ENCODE results near the gene TERT. TPM values are rescaled to one million over a fixed set of nuclear protein-coding genes. Genes with fewer than 3 reads are reported as not detected.

TERT gene
- polyA plus RNA-seq, 2 of the 4 experiments (the other 2 are of a cell fraction) = 1.1 to 4.0 TPM

- no peak for FAIRE-seq
- 44% methylated on average over 2 of the region's 2 CpGs for WGBS (ENCODE audit: missing lambda C conversion rate)
Observed at GRCh38 chr5:1302258-1302657, 7.4 kb upstream of the TERT start.

GRCh38 chr5:1300581-1301083 lies 5.8 kb upstream of the TERT start:
- WGBS (ENCODE audit: missing lambda C conversion rate) = 73% methylated on average over 20 of the region's 20 CpGs

More at GRCh38 chr5:1302258-1302657, 7.4 kb upstream of the TERT start:
- ChIA-PET CTCF (interaction anchor here (0.6 kb wide), 1 partner anchor 214 kb away, joined by 4 read pairs; no protein-coding TSS in a partner anchor), POLR2A (no interaction called here)
- no peak for ATAC-seq
- Histone ChIP-seq H3K4me2 (no peak overlapping the region), H3K4me3 (no peak overlapping the region), H3K4me1 (no peaks in the 10 kb centered on the region), H3K9me3 (peaks cover 8% of the 10 kb centered on the region; the same call in 1 of the 3 replicates), H3K27ac (no peak overlapping the region)
- DNase-seq (ENCODE audit: low read depth in 1 of 2, low spot score in 1 of 2) = no peak
- no peak for TF ChIP-seq EHF (CRISPR knock-in tag; IDR thresholded peaks at IDR 0.05)
- no peak for TF ChIP-seq ESRRA (IDR thresholded peaks at IDR 0.05; ENCODE audit: borderline replicate concordance, low read length)
- no peak for TF ChIP-seq JUN (IDR thresholded peaks at IDR 0.05)
- no peak for TF ChIP-seq MYC (IDR thresholded peaks at IDR 0.05; ENCODE audit: borderline replicate concordance, low read length)
- TF ChIP-seq E2F6 (IDR thresholded peaks at IDR 0.05; ENCODE audit: borderline replicate concordance, low read depth) = no peak
- no peak for TF ChIP-seq POLR2AphosphoS2 (conservative IDR thresholded peaks at IDR 0.05; ENCODE audit: low read length)
- no peak for TF ChIP-seq TP53 (CRISPR knock-in tag; IDR thresholded peaks at IDR 0.05)
- TF ChIP-seq PBX3 (IDR thresholded peaks at IDR 0.05) = no peak
- no peak for TF ChIP-seq CHD4 (IDR thresholded peaks at IDR 0.05; ENCODE audit: borderline replicate concordance)
- no peak for TF ChIP-seq CBX2 (IDR thresholded peaks at IDR 0.05; ENCODE audit: borderline replicate concordance, low read depth)
- TF ChIP-seq RARB (CRISPR knock-in tag; IDR thresholded peaks at IDR 0.05) = no peak
- no peak for TF ChIP-seq MAX (IDR thresholded peaks at IDR 0.05)
- no peak for TF ChIP-seq FOXS1 (CRISPR knock-in tag; IDR thresholded peaks at IDR 0.05)
- no peak for TF ChIP-seq RNF2 (IDR thresholded peaks at IDR 0.05; ENCODE audit: borderline replicate concordance, low read depth)
- no peak for TF ChIP-seq FOSB (CRISPR knock-in tag; IDR thresholded peaks at IDR 0.05)
- TF ChIP-seq HEYL (CRISPR knock-in tag; IDR thresholded peaks at IDR 0.05) = no peak
- TF ChIP-seq HDAC2 (IDR thresholded peaks at IDR 0.05) = no peak
- TF ChIP-seq FOSL2 (IDR thresholded peaks at IDR 0.05) = no peak
- no peak for TF ChIP-seq FOSL2 (CRISPR knock-in tag; IDR thresholded peaks at IDR 0.05)
- TF ChIP-seq CBX8 (IDR thresholded peaks at IDR 0.05) = no peak

More at GRCh38 chr5:1300581-1301083, 5.8 kb upstream of the TERT start:
- TF ChIP-seq RNF2 (IDR thresholded peaks at IDR 0.05; ENCODE audit: borderline replicate concordance, low read depth) (no peak), ATOH8 (CRISPR knock-in tag; IDR thresholded peaks at IDR 0.05; ENCODE audit: low read depth) (no peak), ZFP36 (IDR thresholded peaks at IDR 0.05; ENCODE audit: borderline replicate concordance, partially characterized antibody) (no peak), HOXB13 (CRISPR knock-in tag; IDR thresholded peaks at IDR 0.05; ENCODE audit: low read depth) (no peak), NPAS2 (CRISPR knock-in tag; IDR thresholded peaks at IDR 0.05; ENCODE audit: borderline replicate concordance) (no peak), CTCF (IDR thresholded peaks at IDR 0.05) (no peak)
- ChIA-PET POLR2A (no interaction called here), CTCF (interaction anchor here (0.8 to 1.3 kb wide), 2 partner anchors 19 to 133 kb away, joined by 3 read pairs; no protein-coding TSS in a partner anchor)
- Histone ChIP-seq H3K9me3 (peaks cover 8% of the 10 kb centered on the region; the same call in 1 of the 3 replicates), H3K4me3 (no peak overlapping the region), H3K27ac (no peak overlapping the region), H3K4me2 (no peak overlapping the region), H3K4me1 (no peaks in the 10 kb centered on the region)
- ATAC-seq (0 out of 6 replicates have a peak, but pooled peaks of 1 of the 2 experiments have one; percentile 18), DNase-seq (ENCODE audit: low read depth in 1 of 2, low spot score in 1 of 2) (no peak), FAIRE-seq (no peak)
